Panc1 (cell line): ENCODE results near the gene MTHFSD. TPM values are rescaled to one million over a fixed set of nuclear protein-coding genes. Genes with fewer than 3 reads are reported as not detected.

ENCODE experiments used
- ATAC-seq: fragments of 200-7000 bp; cut with Tn5 transposase; 2 replicates; pipeline ENCODE4 v1.9.1; 2020; ENCODE audit warnings: mild to moderate bottlenecking, moderate library complexity
- BruUV-seq: library from RNA; stranded (reverse); fragments of 400-500 nt; replicated peaks from 2 replicates; lab custom pipeline; 2021; lab: Mats Ljungman, UMichigan
- CTCF ChIA-PET: fragments of 300-600 bp; sonication (Branson Sonifier 250); formaldehyde crosslinking; loops from one replicate; lab custom pipeline; 2022; ENCODE audit warnings: antibody characterized with exemption; lab: Charles Lee
- POLR2A ChIA-PET: fragments of 300-600 bp; sonication (Branson Sonifier 250); formaldehyde crosslinking; loops from one replicate; lab custom pipeline; 2022; ENCODE audit warnings: antibody characterized with exemption; lab: Charles Lee
- DNase-seq: peaks from one replicate; pipeline ENCODE4 v3.0.0-alpha.2; 2010; ENCODE audit warnings: low read depth, low spot score
- H3K27ac ChIP-seq: 2 replicates; pipeline ENCODE4 v1.5.1; 2011; ENCODE audit warnings: mild to moderate bottlenecking, low read length, inconsistent platforms
- H3K27me3 ChIP-seq: fragments of 200-500 bp; sonication (Bioruptor generic); 2 replicates; pipeline ENCODE4 v1.6.0; 2014; ENCODE audit warnings: low read length, inconsistent platforms; ENCODE audit not compliant: control insufficient read depth, insufficient read depth
- H3K36me3 ChIP-seq: fragments of 200-500 bp; sonication (Bioruptor generic); 2 replicates; pipeline ENCODE4 v1.5.1; 2014; ENCODE audit warnings: inconsistent platforms, mild to moderate bottlenecking, low read length, moderate library complexity; ENCODE audit not compliant: control insufficient read depth, insufficient read depth
- H3K4me1 ChIP-seq: 2 replicates; pipeline ENCODE4 v1.5.1; 2011; ENCODE audit warnings: inconsistent platforms, mild to moderate bottlenecking, low read length, moderate library complexity; ENCODE audit not compliant: control insufficient read depth, insufficient read depth
- H3K4me3 ChIP-seq, 2 experiments: 2 replicates each; pipeline ENCODE4 v1.5.1; 2011 to 2012; ENCODE audit warnings: low read depth in 2 of 2, low read length in 2 of 2, mild to moderate bottlenecking in 2 of 2, inconsistent platforms in 1 of 2, moderate library complexity in 1 of 2
- H3K9me3 ChIP-seq: fragments of 200-500 bp; sonication (Bioruptor generic); 2 replicates; pipeline ENCODE4 v1.5.1; 2014; ENCODE audit warnings: low read depth, mild to moderate bottlenecking, inconsistent platforms, low read length, moderate library complexity; ENCODE audit not compliant: control insufficient read depth, insufficient read depth
- POLR2AphosphoS5 ChIP-seq: IDR thresholded peaks from 2 replicates; pipeline ENCODE4 v1.6.1; 2012; ENCODE audit warnings: mild to moderate bottlenecking, low read depth, low read length, moderate library complexity
- SIN3A ChIP-seq: IDR thresholded peaks from 2 replicates; pipeline ENCODE4 v1.6.1; 2012; ENCODE audit warnings: low read depth, mild to moderate bottlenecking, low read length, moderate library complexity, borderline replicate concordance; ENCODE audit not compliant: insufficient read depth
- TCF7L2 ChIP-seq: IDR thresholded peaks from 2 replicates; pipeline ENCODE4 v1.6.1; 2011; ENCODE audit warnings: mild to moderate bottlenecking, low read depth, low read length, inconsistent platforms
- in situ Hi-C: cut with HindIII; loops from 2 replicates; pipeline ENCODE4 v1.10.0; 2016; ENCODE audit warnings: low sequenced_read_pairs, low pct_unique_long_range_greater_than_20kb
- intact Hi-C: fragments of 100-400 bp; cut with micrococcal nuclease; formaldehyde crosslinking; loops from one replicate; pipeline ENCODE4 v1.10.0; 2022; ENCODE audit not compliant: unreplicated experiment
- total RNA-seq: library from RNA; stranded (reverse); gene quantifications from one replicate; pipeline ENCODE4 v1.2.1, GENCODE V29; 2021; ENCODE audit not compliant: unreplicated experiment
- TF ChIP-seq, protein P1 (sequence below): fragments of 450-650 bp; IDR thresholded peaks from 2 replicates; pipeline ENCODE4 v1.5.1; 2017; ENCODE audit warnings: mild to moderate bottlenecking
- TF ChIP-seq, protein P2 (sequence below), 2 experiments: IDR thresholded peaks; 2 replicates each; pipeline ENCODE4 v1.6.1; 2011 to 2012; ENCODE audit warnings: low read depth in 2 of 2, control low read depth in 1 of 2, low read length in 1 of 2, mild to moderate bottlenecking in 1 of 2, moderate library complexity in 1 of 2; ENCODE audit not compliant: insufficient read depth in 1 of 2

Gene MTHFSD
- total RNA-seq, 1 experiment from 2014 or later = 16.5 TPM

DNA sequence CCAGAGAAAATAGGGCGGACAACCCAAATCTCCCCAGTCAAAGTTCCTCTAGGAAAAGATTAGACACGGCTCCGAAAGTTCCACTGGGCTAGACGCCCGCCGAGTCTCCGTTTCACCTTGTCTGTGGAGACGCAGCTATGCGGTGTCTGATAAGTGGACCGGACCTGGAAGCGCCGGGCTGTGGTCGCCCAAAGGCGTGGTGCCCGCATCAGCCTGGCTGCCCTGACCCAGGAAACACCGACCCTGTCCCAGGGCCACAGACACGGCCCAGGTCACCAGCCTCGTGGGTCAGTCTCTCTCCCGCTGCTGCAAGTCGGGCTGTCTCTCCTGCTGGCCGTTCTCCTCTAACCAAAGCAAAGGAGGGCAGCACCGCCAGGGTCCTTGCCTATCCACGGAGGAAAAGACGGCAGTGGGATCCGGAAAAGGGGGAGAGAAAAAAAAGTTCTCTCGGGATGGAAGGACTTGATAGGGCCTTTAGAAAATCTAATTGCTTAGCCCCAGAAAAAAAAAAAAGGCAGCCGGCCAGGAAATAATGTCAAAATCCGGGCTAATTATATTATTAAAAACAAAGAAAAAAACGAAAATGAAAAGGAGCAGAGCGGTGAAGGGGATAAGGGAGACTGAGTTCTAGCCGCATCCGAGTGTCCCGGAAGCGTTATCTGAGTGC lies 58.6 kb downstream of the MTHFSD start:
- H3K4me1 ChIP-seq = peaks cover 3% of the 10 kb centered on the region; the same call in 1 of the 2 replicates
- no peak overlapping the region for H3K27ac ChIP-seq

DNA sequence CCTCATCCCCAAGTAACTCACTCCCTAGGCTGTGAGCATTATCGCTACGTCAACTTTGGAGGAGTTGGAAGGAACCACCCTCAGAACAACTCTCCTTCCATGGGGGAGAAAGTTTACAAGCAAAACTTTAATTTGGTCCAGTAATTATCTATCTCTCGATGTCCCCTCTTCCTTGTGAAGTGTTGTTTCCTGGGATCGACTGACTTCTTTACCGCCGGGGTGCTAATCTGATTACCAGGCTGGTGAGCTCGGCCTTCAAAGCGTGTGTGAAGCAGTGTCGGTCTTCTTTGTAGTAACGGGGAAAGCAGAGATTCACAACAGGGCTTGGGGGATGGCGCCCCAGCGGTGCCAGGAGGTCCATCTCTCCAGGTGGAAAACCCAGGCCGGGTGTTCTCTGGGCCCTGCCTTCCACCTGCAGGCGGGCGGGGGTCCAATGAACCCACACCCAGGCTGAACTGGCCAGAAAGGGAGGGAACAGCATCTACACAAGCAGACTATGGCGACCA lies 59.2 kb downstream of the MTHFSD start:
- Histone ChIP-seq H3K4me3 (no peak overlapping the region), H3K9me3 (no peaks in the 10 kb centered on the region), H3K27ac (no peak overlapping the region), H3K4me1 (peaks cover 3% of the 10 kb centered on the region; the same call in 1 of the 2 replicates), H3K36me3 (no peaks in the 10 kb centered on the region), H3K27me3 (peaks cover 26% of the 10 kb centered on the region; the same call in 1 of the 2 replicates)
- no TSS peak for BruUV-seq
- DNase-seq = no peak
- TF ChIP-seq, protein P1, sequence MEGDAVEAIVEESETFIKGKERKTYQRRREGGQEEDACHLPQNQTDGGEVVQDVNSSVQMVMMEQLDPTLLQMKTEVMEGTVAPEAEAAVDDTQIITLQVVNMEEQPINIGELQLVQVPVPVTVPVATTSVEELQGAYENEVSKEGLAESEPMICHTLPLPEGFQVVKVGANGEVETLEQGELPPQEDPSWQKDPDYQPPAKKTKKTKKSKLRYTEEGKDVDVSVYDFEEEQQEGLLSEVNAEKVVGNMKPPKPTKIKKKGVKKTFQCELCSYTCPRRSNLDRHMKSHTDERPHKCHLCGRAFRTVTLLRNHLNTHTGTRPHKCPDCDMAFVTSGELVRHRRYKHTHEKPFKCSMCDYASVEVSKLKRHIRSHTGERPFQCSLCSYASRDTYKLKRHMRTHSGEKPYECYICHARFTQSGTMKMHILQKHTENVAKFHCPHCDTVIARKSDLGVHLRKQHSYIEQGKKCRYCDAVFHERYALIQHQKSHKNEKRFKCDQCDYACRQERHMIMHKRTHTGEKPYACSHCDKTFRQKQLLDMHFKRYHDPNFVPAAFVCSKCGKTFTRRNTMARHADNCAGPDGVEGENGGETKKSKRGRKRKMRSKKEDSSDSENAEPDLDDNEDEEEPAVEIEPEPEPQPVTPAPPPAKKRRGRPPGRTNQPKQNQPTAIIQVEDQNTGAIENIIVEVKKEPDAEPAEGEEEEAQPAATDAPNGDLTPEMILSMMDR = no peak
- TF ChIP-seq, protein P2, sequence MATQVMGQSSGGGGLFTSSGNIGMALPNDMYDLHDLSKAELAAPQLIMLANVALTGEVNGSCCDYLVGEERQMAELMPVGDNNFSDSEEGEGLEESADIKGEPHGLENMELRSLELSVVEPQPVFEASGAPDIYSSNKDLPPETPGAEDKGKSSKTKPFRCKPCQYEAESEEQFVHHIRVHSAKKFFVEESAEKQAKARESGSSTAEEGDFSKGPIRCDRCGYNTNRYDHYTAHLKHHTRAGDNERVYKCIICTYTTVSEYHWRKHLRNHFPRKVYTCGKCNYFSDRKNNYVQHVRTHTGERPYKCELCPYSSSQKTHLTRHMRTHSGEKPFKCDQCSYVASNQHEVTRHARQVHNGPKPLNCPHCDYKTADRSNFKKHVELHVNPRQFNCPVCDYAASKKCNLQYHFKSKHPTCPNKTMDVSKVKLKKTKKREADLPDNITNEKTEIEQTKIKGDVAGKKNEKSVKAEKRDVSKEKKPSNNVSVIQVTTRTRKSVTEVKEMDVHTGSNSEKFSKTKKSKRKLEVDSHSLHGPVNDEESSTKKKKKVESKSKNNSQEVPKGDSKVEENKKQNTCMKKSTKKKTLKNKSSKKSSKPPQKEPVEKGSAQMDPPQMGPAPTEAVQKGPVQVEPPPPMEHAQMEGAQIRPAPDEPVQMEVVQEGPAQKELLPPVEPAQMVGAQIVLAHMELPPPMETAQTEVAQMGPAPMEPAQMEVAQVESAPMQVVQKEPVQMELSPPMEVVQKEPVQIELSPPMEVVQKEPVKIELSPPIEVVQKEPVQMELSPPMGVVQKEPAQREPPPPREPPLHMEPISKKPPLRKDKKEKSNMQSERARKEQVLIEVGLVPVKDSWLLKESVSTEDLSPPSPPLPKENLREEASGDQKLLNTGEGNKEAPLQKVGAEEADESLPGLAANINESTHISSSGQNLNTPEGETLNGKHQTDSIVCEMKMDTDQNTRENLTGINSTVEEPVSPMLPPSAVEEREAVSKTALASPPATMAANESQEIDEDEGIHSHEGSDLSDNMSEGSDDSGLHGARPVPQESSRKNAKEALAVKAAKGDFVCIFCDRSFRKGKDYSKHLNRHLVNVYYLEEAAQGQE (IDR thresholded peaks at IDR 0.05; ENCODE audit: insufficient read depth in 1 of 2, low read depth in 2 of 2, low read length in 1 of 2) = no peak
- TF ChIP-seq TCF7L2 = no peak
- TF ChIP-seq POLR2AphosphoS5 = no peak
- no peak for TF ChIP-seq SIN3A
- intact Hi-C loops = no loop called here
- POLR2A ChIA-PET = no interaction called here
- ATAC-seq = no peak
- in situ Hi-C loops = no loop called here
- CTCF ChIA-PET = no interaction called here

More for the DNA sequence above, 58.6 kb downstream of the MTHFSD start:
- H3K4me3 ChIP-seq = no peak overlapping the region
- POLR2A ChIA-PET = no interaction called here
- TF ChIP-seq, protein P2 (IDR thresholded peaks at IDR 0.05; ENCODE audit: insufficient read depth in 1 of 2, low read depth in 2 of 2, low read length in 1 of 2) = no peak
- TF ChIP-seq SIN3A (no peak), POLR2AphosphoS5 (no peak), TCF7L2 (no peak)
- TF ChIP-seq, protein P1 = no peak
- BruUV-seq = no TSS peak
- intact Hi-C loops = no loop called here
- no peak for ATAC-seq
- H3K27me3 ChIP-seq = peaks cover 23% of the 10 kb centered on the region; the same call in 1 of the 2 replicates
- CTCF ChIA-PET = no interaction called here
- in situ Hi-C loops = no loop called here
- no peaks in the 10 kb centered on the region for H3K36me3 ChIP-seq
- H3K9me3 ChIP-seq = no peaks in the 10 kb centered on the region
- no peak for DNase-seq
